GM18499 (cell line): ENCODE data around the gene CDH4.
A peak's percentile ranks its signal among the peaks of the same experiment; 100 is the strongest.

Source experiments
- ATAC-seq: cut with Tn5 transposase; IDR thresholded peaks from one replicate; pipeline ENCODE4 v1.9.1; 2021; ENCODE audit warnings: moderate number of reproducible peaks; ENCODE audit not compliant: insufficient read depth, unreplicated experiment

CDH4 gene

DNA sequence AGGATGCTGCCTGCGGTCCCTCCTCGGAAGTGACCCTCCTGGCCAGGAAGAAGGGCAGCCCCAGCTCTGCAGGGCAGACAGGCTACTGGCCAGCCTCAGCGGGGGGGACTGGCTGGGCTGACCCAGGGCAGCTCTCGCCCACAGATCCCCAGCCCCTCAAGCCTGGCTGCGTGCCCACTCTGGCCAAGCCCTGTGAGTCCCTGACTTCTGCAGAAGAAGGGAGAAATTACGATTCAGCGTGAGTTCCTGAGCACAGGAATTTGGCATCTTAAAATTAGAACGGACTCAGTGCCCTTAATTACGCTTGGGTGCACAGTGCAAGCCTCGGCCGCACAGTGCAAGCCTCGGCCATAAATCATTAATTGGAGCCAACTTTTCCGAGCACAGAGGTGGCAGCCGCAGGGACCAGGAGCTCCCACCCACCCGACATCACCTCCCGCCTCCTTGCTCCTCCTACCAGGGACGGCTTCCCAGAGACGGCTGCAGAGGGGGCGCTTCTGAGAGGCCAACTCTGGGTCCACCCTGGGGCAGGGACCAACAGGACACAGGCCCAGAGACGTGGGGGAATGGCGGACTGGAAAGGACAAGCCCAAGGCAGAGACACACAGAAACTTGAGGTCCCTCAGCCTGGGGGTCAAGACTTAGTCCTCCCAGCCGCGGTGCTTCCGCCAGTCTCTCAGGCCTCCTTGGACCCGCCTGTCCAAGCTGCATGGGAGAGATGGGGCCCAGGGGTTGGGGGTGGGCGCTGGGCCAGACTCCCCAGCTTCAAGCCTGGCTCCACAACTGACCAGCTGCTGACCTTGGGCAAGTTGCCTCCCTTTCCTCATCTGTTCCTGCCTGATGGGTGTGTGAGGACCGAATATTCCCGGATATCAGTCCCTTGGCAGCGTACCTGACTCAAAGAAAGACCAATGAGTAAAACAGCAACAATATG lies 648.2 kb downstream of the CDH4 start:
- no peak for ATAC-seq

DNA sequence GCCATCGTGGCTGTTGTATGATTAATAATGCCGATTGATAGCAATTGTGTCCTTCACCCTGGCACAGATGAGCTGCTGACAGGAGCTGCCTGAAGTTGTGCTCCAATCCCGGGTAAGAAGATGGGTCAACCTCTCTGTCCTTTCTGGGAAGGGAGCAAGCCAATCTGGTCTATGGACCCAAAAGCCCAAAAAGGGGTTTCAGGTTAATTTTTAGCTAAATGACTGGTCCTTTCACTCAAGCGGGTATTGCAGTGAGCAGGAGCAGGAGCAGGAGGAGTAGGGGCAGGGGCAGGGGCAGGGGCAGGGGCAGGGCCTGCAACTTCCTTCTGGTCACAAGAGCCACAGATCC lies 648.9 kb downstream of the CDH4 start:
- no peak for ATAC-seq

DNA sequence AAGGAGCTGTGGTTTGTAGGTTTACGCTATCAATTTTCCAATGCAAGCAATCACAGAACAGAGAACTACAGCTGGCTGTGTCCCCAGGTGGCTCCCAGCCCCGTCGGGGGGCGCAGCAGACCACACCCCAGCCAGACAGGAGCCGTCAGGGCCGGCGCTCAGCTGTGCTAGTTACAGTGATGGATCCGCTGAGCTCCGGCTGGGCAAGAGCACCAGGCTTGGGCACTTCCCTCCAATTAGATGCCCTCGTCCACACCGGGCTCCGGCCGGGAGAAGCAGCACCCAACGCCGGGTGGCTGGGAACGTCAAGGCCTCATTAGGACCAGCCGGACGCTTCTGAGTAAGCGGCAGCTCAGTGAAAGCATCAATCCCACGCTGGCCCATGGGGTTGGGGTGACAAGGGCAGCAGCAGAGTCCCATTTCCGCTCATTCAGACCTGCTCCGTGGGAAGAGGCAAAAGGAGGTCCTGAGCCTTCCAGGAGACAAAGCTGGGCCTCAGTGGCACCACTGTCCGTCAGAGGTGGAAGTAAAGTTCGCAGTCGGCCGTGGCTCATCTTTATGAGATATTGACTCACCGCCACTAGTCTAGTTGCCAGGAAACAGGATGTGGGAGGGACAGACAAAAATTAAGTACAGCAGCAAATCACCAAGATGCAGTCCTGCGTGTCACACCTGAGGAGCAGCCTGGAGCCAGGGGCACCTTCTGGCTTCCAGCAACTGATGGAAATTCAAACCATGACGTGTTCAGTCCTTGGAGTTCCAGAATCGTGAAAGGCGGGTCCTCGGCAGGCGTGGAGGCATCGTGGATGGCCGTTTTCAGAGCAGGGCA lies 649.5 kb downstream of the CDH4 start:
- ATAC-seq: no peak

DNA sequence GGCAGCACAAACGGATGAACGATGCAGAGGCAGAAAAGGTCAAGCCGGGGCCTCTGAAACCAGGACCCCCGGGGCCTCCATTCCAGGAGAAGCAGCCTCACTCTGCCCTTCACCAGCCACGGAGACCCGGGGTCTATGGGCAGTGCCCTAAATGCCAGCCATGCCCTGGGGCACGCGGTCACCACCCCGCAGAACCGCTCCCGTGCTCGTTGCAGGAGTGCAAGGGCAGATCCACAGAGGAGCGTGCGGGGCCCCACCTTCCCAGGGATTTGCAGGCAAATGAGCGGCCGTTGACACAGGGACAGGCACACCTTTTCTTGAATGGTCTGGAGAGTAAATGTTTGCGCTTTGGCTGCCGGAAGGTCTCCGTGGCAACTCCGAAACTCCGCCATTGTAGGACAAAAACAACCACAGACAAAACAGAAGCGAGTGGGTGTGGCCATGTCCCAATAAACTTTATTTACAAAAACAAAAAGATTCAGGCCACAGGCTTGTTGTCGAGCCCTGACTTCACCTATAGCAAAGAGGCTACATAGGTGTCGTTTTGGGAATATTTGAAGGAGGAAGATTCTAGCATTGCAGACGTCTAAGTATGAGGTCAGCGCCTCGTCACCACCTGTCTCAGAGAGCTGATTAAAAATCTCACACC lies 650.3 kb downstream of the CDH4 start:
- ATAC-seq: no peak

DNA sequence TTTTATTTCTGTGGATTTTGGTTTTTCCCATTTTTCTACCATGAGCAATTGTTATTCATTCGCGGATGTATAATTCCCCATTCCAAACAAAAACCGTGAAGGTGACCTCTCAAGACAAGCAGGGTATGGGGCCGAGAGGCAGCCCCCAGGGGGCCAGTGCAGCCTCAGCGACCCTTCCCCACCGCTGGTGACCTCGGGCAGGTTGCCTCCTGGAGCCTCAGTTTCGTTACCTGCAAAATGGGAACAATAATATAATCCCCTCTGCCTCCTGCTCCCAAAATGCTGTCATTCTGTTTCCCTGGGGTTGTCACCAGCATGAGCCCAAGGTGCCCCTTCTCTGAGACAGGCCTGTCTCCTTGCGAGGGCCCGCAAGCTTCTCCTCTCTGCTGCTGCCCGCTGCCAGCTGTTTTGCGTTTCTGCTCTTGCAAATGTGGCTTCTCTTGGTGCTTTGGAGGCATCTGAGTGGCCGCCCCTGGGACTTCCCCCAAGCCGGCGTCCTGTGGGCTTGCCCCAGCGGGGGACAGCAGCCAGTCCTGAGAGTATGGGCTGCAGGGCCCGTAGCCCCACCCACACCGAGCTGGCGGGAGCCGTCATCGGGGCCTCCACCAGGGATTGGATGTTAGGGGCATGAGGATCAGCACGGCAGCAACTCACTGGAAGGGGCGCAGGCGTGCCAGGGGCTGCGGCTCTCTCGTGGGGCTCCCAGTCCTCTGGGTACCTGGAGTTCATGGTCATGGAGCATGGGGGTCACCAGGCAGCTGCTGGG lies 651.7 kb downstream of the CDH4 start:
- no peak for ATAC-seq

DNA sequence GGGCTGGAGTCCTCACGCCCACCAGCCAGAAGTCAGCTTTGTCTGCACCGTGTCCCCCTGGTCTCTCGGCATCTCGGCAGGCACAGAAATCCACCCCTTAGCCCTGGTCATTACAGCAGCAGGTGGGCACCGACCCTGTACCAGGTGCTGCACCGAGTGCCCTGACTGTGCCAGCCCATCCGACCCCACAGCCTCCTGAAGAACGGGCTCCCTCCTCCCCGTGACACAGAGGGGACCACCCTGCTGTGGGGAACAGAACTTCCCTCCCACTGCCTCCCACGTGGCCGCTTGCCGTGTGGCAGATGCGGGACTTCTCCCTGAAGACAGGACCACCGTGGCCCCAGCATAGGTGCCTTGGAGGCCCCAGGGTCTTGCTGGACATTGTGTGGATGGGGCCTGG lies 652.4 kb downstream of the CDH4 start:
- ATAC-seq: no peak

DNA sequence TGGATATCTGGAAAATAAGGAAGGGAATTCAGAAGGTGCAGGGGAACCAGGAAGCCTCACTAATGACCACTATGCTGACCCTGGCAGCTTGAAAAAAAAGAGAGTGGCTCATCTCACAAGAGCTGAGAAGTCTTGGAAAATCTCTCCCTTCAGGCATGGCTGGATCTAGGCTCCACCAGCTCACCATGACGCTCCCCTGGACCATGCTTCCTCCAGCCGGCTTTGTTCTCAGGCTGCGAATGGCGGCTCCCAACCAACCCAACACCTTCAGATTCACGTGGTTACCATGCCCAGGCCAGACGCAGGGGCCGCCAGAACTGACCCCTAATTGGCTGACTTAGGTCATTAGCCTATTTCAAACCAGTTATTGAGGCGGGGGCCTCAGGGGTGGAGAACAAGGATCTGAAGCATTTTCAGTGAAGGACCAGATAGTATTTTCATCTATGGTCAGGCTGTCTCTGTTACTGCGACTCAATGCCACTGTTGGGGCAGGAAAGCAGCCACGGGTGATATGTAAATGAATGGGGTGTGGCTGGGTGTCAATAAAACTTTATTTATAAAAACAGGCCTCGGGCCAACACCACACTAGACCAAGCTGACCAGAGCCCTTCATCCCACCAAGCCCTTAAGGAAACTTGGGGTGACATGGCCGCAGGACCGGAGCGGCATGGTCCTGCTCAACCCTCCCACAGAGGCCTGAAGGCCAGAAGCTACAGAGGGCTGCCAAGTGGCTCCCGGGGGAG lies 653.9 kb downstream of the CDH4 start:
- no peak for ATAC-seq

DNA sequence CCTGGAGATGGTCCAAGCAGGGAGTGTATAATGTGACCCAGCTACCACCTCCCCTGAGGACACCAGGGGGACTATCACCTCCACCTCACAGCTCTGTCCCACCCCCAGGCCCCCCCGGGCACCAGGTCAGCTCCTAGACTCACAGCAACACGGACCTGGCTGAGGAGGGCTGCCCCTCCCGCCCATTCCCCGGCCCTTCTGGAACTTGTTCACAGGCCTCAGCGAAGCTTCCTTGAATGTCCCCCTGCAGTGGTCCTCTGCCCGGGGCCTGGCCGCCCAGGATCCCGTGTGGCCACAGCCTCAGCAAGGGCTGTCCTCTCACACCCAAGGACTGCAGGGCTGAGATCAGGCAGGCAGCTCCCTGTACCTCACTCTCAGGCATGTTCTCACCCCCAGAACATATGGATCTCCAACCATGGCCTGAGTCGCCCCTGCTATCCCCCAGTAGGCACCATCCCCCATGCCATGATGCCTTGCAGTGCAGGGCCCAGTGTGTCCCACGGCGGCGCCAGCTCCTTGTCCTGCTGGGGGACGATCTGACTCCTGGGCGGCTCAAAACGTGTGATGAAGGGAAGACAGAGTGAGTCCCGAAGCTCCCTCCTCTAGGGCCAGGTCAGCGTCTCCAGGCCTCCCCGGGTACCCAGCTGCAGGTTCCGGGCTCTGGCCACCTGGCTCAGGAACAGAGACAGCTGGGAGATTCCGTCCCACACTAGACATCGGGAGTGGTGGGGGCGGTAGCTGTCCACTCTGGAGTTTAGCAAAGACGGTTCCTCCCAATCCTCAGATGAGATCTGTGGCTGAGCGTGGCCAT lies 655.2 kb downstream of the CDH4 start:
- ATAC-seq: no peak

DNA sequence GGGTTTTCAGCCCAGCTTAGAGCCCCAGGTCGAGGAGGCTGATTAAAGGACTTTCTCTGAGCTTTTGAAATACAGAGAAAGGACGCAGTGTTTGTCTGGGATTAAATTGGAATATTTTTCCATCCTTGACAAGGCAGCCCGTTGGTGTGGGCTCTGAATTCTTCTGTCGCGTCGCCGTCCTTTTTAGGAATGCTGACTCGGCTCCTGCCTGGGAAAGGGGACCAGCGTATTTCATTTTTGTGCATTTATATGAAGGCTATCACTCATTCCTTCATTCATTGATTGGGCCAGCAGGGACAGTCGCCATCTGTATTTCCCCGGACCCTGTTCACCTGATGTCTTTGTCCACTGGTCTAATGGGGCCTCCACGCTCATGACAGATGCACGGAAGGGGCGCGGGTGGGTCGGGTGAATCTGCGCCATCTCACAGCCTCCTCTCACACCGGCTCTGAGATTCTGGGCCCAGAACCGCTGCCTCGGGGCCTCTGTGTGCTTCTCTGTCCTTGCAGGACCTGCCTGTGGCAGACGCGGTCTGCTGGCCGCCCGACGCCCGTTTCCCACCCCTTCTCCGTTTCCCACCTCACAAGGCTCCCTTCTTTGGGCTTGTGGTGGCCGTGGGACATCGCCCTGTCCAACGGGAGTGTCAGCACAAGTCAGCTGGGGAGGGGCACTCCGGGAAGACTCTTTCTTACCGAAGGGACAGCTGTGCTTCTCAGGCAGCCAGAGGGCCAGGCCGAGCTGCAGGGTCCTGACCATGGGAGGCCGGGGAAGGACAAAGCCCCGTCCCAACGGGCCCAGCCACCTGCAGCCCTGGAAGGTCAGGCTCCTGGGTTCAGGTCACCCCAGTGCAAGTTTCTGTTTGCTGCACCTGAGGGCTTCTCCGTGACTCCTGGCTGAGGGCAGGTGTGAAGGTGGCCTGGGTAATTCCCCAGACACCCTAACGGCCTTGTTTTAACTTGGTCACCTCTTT lies 656.3 kb downstream of the CDH4 start:
- no peak for ATAC-seq

DNA sequence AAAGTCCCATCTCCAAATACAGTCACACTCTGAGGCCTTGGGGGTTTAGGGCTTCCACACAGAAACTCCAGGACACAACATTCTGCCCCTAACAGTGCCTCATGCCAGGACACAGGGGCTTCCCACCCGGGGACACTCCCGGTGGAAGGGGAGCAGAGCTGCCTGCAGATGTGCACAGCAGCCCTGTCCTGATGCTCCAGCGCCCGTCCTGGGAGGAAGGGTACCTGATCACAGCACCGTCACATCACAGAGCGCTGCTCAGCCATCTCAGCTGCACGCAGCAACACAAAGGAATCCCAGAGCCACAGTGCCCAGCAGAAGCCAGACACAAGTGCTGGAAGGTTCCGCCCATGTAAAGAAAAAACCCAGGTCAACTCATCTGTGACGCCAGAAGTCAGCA lies 657.0 kb downstream of the CDH4 start:
- no peak for ATAC-seq

DNA sequence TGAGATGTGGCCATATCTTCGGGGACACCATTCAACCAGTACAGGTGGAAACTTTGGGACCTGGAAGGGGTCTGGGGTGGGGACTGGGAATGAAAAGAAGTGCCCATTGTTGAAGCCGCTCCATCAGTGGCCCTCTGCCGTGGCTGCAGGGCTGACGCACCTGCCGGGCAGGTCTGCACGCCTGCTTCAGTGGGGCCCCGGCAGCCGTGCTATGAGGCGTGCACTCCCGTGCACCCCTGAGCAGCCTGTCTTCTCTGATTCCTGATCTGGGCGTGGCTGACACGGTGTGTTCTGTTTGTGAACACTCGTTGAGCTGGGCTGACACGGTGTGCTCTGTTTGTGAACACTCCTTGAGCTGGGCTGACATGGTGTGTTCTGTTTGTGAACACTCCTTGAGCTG lies 657.8 kb downstream of the CDH4 start:
- ATAC-seq: no peak

DNA sequence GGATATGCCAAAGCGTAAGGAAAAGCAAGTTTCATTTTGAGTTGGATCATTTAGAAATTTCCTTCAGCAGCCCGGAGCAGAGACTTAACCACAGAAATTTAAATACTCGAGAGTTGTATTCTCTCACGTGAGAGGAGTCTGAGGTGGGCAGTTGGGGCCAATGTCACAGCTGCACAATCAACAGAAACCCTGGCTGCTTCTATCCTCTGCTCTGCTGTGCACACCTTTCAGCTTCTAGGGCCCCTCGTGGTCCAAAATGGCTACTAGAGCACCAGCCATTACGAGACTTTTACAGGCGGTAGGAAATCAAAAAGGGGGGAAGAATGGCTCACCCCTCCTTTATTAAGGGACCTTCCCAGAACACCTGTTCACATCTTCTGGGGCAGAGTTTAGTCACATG lies 659.8 kb downstream of the CDH4 start:
- ATAC-seq: no peak

DNA sequence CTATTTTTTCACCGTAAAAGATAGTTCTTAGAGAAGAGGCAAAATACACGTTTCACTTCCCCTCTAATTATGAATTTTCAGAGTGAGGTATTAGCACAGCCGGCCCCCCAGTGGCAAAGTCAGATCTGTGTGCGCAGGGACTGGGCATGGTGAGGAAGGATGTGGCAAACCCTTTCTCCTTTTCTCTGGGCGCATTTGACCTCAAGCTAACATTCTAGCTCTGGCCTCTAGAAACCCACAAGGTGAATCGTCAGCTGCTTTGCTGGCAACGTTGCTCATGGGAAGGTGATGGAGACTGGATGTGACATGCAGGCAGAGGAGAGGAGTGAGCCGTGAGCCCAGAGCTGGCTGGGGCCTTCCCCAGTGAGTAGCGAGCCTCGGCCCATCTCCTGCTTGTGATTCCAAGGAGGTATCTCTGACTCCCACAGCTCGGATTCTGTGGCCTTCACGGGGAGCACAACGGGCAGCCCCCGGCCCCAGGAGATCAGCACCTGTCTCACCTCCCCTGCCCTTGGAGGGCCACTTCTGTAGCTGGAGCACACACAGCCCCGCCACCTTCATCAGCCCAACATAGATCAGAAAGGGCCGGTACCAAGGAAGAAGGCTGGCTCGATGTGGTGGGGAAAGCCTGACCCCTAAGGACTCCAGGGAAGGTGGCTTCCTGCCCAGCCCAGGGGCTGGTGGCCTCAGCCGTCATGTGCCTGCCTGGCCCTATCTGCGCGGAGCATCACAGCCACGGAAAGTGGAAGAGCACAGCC lies 660.8 kb downstream of the CDH4 start:
- ATAC-seq: peak; percentile 86

DNA sequence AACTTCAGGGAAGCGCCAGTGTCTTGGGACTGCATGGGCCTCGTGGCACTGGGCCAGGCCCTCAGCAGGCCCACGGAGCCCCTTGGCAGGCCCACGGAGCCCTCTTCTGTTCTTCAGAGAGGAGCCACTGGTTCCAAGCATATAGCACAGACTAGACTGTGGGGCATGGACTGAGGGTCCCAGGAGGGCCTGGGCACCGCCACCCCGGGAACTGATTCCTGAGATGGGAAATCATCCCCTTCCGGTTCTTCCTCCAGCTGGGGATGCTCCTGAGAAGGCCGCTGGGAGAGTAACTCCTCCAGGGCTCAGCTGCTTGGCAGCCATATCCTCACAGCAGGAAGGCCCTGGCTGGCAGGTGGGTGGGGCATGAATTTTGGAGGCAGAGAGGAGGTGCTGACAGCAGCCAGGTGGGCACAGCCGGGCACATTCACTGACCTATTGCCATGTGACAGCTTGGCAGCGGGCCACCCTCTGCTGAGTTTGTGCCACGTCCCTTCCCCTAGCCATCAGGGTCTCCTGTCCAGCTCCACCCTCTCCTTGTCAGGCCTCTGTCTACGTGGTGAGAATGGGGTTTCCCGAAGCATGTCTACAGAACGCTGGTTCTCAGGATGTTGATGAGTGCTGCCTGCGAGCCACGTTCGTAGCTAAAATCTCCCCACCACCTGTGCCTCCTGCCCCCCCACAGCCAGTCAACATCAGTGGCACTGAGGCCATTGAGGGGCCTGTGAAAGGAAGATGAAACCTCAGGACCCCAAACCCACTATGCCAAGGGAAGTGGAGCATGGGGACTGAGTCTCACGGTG lies 661.6 kb downstream of the CDH4 start:
- ATAC-seq: no peak

DNA sequence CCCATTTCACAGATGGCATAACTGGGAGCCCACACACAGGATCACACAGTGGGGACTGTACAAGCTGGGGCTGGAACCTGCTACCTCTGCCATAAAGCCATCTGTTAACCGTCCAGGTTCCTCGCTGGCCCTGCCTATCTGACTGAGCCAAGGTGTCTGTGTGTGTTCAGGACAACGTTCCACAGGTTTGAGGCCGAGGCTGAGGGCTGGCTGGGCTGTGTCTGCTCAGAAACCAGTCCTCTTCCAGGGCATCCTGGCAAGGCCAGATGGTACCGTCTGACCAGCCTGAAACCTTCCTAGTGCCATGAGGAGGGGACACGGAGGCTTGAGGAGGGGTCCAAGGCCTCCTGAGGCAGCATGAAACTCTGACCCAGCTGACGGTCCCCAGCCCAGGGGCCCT lies 663.0 kb downstream of the CDH4 start:
- no peak for ATAC-seq

DNA sequence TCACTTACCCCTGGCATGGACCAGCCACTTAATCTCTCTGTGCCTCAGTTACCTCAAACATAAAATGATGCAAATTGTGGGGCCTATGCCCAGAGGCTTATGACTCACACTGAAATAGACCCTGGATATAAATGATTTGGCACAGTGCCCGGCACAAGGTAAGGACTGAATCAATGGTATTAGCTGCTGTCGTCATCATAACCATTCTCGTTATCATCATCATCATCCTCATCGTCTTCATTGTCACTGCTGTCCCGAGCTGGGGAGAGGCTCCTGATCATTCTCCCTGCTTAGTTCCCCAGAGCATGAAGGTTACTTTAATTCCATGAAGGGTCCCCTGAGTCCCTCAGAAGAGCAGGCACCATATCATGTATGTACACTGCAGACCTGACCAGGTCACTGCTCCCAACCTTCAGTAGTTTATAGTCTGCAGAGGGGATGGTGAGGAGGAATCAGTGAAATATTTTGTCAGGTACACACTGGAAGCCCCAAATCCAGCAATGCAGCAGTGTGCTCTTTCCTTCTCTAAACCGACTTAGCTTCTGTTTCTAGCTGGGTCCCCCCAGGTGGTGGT lies 664.3 kb downstream of the CDH4 start:
- ATAC-seq: no peak
